HepG2 (cell line): ENCODE data around the gene SRCIN1.

Source experiments
- CREM ChIP-seq, 2 experiments: sonication (generic) in 1 of 2; formaldehyde crosslinking in 1 of 2; IDR thresholded peaks; 2 replicates each; pipeline versions ENCODE4 v1.4.0 to v1.6.1; 2016 to 2020; ENCODE audit warnings: antibody characterized with exemption in 1 of 2, mild to moderate bottlenecking in 1 of 2, missing genetic modification reagents in 1 of 2
- CTCF ChIP-seq: sonication (generic); formaldehyde crosslinking; IDR thresholded peaks from 2 replicates; pipeline ENCODE4 v1.5.0; 2020; ENCODE audit warnings: mild to moderate bottlenecking, missing genetic modification reagents, moderate library complexity
- EZH2 ChIP-seq: conservative IDR thresholded peaks from 2 replicates; pipeline ENCODE4 v1.6.1; 2012; ENCODE audit warnings: mild to moderate bottlenecking, low read depth, low read length, moderate library complexity
- FIP1L1 ChIP-seq: fragments of 200-400 bp; formaldehyde crosslinking; IDR thresholded peaks from 2 replicates; pipeline ENCODE4 v1.6.1; 2018; ENCODE audit warnings: low read depth, mild to moderate bottlenecking, low read length, moderate library complexity, borderline replicate concordance; ENCODE audit not compliant: insufficient read depth
- IKZF5 ChIP-seq: IDR thresholded peaks from 2 replicates; pipeline ENCODE4 v1.6.1; 2018; ENCODE audit warnings: missing genetic modification reagents, mild to moderate bottlenecking, missing compliant biosample characterization
- POLR2A ChIP-seq, 2 experiments: IDR thresholded peaks; 2 replicates each; pipeline ENCODE4 v1.6.1; 2011; ENCODE audit warnings: low read depth in 2 of 2, low read length in 2 of 2, mild to moderate bottlenecking in 1 of 2, moderate library complexity in 1 of 2; ENCODE audit not compliant: insufficient read depth in 1 of 2
- ZNF33B ChIP-seq: sonication (generic); formaldehyde crosslinking; IDR thresholded peaks from 2 replicates; pipeline ENCODE4 v1.5.1; 2020; ENCODE audit warnings: mild to moderate bottlenecking, missing genetic modification reagents

GRCh38 chr17:38536661-38537060, 69.1 kb downstream of the SRCIN1 start:
- TF ChIP-seq IKZF5 (CRISPR knock-in tag) (no peak), CTCF (CRISPR knock-in tag) (no peak), POLR2A (IDR thresholded peaks at IDR 0.05; ENCODE audit: insufficient read depth in 1 of 2, low read depth in 2 of 2, low read length in 2 of 2) (no peak), FIP1L1 (no peak), ZNF33B (no peak), CREM (IDR thresholded peaks at IDR 0.05) (no peak), CREM (CRISPR knock-in tag; IDR thresholded peaks at IDR 0.05) (no peak), EZH2 (no peak)
